HG03439 (cell line): ENCODE data around the gene ZNF512.
A peak's percentile ranks its signal among the peaks of the same experiment; 100 is the strongest.
"Not testable (repeated sequence)": the region's sequence is repeated elsewhere in the genome, so short reads cannot be mapped to it uniquely, and the experiment has no call there.

ENCODE experiments used
- ATAC-seq: cut with Tn5 transposase; IDR thresholded peaks from one replicate; pipeline ENCODE4 v1.9.1; 2021; ENCODE audit warnings: mild to moderate bottlenecking, moderate library complexity; ENCODE audit not compliant: unreplicated experiment

Gene ZNF512

DNA sequence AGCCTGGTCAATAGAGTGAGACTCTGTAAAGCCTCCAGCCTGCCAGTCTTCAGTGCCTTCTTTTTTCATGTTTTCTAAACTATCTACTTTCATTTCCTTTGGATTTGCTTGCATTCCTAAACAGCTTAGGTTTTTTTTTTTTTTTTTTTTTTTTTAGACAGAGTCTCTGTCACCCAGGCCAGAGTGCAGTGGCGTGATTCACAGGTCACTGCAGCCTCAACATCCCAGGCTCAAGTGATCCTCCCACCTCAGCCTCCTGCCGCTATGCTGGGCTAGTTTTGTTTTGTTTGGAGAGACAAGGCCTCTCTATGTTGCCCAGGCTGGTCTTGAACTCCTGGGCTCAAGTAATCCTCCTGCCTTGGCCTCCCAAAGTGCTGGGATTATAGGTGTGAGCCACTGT, 47.4 kb downstream of the ZNF512 start:
- ATAC-seq = not testable (repeated sequence)

DNA sequence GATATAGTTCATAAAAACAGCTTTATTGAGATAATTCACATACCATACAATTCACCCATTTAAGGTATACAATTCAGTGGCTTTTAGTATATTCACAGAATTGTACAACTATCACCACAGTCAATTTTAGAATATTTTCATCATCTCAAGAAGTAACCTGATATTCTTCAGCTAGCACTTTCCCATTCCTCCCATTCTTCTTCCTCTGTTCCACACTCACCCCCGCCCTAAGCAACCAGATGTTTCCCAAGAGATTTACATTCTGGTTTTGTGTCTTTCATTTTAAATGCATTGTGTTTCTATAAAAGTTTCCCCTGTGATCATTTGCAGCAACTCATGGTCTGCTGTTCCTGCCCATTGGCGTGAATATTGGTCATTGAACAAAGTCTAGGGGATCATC, 51.4 kb downstream of the ZNF512 start:
- ATAC-seq = no peak

DNA sequence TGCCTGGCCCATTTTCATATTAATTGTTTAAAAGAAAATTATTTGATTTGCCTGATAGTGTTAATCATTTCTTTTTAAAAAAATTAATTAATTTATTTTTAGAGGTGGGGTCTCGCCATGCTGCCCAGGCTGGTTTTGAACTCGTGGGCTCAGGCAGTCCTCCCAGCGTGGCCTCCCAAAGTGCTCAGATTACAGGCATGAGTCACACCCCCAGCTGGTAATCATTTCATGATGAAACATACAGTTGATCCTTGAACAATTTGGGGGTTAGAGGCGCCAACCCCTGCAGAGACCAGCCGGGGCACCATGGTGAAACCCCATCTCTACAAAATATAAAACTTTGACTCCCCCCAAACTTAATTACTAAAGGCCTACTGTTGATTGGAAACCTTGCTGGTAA, 53.9 kb downstream of the ZNF512 start:
- no peak for ATAC-seq

DNA sequence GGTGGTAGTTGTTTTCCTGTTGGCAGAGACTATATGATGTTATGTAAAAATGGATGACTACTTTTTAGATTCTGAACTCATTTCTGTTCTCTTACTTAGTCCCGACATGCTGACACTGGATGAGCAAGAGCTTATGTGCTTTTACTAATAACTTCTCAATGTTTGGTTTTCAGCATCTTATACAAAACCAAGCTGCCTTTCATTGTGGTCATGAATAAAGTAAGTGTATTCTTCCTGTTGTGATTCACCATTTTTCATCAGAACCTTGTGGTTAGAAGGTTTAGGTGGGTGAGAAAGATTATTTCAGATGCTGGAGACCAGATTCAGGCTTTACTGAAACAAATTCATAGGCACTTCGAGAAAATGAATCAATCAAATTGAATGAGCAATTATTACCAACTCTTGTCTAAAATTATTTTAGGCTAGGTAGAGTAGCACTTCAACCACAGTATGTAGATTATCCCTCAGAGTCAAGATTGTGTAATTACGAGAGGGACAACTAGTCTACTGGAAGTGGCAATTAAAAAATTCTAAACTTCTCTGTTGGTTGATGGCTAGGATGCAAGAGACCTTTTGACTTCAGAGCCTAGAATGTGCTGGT, 55.3 kb downstream of the ZNF512 start:
- no peak for ATAC-seq

DNA sequence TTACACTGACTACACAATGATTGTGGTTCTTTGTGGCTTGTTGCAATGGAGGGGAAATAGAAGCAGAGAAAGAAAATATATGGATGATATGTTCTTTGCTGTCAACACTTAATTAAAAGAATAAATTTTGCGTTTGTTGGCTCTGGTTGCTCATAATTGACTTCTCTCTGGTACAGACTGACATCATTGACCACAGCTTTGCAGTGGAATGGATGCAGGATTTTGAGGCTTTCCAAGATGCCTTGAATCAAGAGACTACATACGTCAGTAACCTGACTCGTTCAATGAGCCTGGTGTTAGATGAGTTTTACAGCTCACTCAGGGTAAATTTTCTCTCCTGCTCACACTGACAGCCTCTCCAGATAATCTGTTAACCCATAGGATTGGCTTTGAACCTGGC, 55.9 kb downstream of the ZNF512 start:
- no peak for ATAC-seq

DNA sequence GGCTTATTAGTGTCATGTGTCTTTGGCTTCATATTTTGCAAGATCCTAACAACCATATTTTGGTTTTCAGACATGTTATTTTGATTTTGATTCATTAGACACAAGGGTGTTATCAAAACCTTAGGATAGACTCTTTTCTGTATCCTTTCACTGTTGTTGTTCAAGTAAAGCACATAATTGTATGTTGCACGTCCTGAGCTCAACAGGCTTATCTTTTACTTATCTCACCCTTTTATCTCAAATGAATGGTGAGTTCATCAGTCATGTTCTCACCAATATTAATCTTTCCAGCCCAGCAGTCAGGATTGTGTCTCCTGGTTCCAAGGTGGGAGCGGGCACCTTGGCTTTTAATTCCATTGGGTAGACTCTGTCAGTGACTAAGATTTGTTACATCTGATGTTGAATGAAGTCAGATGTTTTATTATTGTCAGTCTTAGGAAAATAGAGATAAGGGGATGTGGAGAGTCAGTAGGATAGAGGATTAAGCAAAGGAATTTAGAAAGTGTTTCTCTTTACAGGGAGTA, 57.9 kb downstream of the ZNF512 start:
- no peak for ATAC-seq

DNA sequence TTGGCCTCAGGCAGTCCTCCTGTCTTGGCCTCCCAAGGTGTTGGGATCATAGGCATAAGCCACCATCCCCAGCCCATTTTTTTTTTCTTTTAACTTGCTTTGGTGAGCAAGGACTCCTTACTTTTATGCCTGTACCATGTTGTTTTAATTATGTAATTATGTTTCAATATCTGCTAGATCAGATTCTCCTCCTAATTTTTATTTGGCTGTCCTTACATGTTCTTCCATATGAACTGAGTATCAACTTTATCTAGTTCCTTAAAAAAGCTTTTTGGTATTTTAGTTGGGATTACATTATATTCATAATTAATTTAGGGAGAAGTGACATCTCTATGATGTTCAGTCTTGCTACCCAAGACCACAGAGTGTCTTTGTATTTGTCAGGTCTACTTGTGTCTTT, 62.4 kb downstream of the ZNF512 start:
- ATAC-seq = no peak

DNA sequence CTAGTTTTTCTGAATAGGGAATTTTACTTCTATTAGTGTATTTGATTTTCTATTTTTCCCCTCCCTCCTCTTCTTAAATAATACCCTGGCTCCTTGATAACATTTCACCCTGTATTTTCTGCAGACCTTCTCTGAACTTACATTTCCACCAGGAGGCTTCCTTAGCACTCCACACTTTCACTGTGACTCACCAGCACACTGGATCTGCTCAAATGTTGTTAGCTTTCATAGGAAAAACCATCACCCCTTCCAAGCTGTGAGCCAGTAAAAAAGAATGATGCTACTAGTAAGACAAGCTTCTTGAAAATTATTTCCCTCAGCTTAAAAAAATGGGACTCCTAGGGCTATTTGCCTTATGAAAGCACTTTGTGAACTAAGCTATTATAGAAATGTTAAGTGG, 64.4 kb downstream of the ZNF512 start:
- ATAC-seq = no peak

DNA sequence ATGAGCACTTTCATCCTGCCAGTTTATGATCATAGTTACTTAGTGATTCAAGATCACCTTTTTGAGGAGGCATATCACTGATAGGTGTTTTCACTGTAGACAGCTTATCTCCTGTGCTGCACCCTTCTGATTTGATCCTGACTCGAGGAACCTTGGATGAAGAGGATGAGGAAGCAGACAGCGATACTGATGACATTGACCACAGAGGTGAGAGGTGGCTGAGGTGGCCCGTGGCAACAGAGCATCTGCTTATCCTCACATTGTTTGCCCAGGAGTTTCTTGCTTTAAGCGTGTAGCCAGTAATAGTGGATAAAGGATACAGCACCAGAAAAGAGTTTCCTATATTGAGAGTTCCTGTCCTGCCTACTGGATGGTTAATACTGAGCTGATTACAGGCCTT, 64.9 kb downstream of the ZNF512 start:
- no peak for ATAC-seq

DNA sequence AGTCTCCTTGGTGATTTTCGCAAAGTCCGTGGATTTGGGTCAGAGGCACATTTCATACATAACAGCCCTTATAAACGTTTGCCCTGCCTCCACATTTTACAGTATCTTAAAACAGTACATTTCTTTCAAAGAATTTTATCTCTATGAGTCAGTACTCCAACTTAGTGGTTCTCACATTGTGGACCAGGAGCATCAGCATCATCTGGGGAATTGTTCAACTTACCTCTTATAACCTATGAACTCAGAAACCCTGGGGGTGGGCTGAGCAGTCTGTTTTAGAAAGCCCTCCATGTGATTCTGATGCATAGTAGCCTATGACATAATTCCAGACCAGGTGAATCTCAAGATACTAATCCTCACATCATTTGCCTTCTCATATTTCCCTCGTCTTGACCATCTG, 68.2 kb downstream of the ZNF512 start:
- ATAC-seq = no peak

DNA sequence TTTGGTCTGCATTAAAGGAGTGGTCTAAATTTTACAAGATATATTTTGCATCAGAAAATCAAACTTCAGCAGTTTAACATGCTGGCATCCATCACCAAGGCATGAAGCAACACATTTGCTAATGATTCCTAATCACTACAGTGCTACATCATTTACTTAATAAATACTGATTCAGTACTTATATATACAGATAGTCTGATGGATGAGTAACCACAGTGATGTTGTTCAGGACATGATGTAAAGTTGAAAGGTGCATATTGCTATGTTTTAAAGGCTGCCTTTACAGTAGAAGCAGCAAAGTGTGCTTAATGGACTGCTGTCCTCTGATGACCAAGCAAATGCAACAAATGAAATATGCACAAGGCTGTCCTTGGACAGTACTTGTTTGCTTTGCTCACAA, 69.5 kb downstream of the ZNF512 start:
- no peak for ATAC-seq

DNA sequence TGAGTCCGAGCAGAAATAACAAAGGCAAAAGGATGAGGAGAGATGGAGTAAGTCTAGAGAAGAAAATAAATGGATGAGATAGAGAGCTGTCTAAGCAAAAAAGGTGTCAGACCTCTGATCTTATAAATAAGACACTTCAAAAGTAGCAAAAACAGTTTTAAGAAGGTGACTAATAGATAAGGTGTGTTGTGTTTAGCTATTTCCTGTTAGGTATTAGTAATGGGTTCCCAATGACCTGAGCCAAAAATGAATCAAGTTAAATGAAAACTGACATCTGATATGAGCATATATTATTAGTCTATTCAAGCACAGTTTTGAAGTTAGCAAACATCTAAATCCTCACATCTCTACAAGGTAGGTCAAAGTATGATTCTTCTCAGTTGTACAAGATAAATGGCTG, 69.9 kb downstream of the ZNF512 start:
- ATAC-seq = no peak

DNA sequence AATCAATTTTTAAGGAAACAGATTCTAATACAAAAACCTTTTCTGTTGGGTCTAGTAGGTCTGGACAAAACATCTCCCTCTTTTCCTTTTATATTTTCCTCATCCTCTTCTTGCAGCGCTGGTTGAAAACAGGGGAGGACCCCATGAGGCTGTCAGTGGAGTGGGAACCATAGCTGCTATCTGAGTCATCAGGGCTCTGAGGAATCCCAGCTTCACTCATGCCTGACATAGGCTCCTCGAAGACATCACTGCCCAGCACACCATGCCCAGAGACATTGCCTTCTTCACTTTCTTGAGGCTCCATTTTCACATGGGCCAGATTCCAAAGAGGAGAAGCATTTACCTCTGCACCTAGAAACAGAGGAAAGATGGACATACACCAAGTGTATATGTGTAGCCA, 70.6 kb downstream of the ZNF512 start:
- no peak for ATAC-seq

DNA sequence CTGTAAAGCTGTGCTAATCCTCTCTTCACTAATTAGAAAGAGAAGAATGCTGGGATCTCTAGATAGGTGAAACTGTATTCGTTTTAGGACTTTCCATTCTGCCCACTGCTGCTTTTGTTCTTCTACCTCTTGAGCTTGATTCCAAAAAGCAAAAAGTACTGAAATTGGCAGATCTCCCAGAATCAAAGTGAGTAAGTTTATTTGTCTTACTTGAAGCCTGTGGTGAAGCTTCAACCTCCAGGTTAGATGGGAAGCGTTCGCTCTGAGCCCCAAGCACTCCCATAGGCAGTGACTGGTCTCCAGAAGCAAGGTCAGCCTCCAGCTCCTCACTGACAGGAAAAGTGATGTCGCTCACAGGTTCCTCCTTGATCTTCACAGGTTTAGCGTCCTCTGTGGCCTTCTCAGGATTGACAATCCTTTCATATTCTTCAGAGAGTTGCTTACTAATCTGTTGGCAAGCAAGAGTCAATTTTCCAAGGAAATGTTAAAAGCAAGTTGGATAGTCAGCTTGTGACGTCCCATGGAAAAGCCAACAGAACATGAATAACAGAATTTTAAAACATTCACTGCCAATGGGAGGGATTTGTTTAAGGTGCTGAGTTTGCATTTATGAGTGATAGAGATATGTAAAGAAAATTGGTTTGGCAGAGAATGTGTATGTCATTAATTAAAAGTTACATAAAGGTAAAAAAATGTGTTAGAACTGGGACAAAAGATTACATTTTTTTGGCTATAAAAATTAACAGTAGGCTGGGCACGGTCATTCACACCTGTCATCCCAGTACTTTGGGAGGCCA, 72.5 kb downstream of the ZNF512 start:
- ATAC-seq = no peak

DNA sequence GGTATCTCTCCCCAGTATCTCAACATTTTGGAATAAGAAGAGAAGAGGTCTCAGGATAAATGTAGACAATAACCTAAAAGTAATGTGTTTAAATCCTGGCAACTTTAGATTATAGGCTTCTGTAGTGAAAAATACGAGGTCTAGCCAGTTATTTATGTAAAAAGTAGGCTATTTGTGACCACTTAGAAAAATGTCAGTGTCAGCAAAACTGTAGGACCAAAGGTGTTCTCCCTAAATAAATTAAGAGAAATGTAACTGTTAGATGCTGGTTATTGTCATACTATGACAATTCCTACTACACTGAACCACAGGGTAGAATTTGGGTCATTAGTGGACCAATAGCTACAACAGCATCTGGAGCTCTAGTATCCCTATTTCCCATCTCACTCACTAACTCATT, 78.5 kb downstream of the ZNF512 start:
- no peak for ATAC-seq

DNA sequence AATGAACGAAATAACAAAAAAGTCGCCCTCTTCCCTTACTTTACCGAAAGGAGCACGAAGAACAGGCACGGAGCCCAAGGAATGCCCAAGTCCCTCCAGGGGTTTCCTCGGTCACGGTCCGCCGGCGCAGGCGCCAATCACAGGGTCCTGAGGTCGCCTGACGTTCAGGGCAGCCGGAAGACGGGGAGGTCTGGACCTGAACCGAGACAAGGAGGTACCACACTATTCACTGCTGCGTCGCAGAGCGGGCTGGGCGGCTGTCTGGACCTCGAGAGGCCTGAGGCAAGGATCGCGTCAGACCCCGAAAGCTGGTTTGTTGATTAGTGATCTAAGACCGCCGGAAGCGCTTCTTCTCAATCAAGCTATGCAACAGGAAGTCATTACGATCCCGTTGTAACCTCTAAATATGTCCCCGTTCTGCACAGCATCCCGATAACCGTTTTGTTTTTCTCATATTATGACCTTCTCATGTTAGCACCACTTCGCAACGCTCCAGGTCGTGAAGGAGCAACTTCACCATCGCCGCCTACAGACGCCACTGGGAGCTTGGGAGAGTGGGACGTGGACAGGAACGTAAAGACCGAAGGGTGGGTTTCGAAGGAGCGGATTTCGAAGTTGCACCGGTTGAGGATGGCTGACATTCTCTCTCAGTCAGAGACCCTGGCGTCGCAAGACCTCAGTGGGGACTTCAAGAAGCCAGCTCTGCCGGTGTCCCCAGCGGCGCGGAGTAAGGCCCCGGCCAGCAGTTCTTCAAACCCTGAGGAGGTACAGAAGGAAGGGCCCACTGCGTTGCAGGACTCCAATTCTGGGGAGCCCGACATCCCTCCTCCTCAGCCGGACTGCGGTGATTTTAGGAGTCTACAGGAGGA, 80.7 kb downstream of the ZNF512 start, which contains the start of the genes SLC4A1AP and SUPT7L:
SLC4A1AP (plus strand) TSS at position 605 of the 869 bp plus-strand sequence; CDS start at position 631, 26 bp downstream.
SUPT7L (minus strand) TSS at position 330 of the 869 bp plus-strand sequence. CDS start 1,422 bp downstream, outside the sequence.
- peak; percentile 74 for ATAC-seq

DNA sequence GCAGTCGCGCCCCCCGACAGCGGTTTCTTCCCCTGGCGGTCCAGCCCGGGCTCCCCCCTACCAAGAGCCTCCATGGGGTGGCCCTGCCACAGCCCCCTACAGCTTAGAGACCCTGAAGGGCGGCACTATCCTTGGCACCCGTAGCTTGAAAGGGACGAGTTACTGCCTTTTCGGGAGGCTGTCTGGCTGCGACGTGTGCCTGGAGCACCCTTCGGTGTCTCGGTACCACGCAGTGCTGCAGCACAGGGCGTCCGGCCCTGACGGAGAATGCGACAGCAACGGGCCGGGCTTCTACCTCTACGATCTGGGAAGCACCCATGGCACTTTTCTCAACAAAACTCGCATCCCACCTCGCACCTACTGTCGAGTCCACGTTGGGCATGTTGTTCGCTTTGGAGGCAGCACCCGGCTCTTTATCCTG, 81.3 kb downstream of the ZNF512 start:
- ATAC-seq = peak; percentile 8

DNA sequence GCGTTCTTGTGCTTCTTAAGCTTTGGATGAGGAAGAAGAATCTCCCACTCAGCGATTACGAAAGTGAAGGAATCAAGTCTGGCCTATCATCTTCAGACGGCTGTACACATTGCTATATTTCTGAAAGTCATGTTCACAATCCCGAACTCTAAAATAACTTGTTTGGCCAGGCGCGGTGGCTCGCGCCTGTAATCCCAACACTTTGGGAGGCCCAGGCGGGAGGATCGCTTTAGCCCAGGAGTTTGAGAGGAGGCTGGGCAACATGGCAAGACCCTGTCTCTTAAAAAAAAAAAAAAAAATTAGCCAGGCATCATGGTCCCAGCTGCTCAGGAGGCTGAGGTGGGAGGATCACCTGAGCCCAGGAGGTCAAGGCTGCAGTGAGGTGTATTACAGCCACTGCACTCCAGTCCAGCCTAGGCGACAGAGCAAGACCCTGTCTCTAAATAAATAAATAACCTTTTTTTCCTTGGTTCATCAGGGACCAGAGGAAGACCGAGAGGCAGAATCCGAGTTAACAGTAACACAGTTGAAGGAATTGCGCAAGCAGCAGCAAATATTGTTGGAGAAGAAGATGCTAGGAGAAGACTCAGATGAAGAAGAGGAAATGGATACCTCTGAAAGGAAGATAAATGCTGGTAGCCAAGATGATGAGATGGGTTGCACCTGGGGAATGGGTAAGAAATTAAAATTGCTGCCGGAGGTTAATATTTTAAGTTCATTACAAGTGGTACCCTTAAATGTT, 82.0 kb downstream of the ZNF512 start:
- no peak for ATAC-seq

DNA sequence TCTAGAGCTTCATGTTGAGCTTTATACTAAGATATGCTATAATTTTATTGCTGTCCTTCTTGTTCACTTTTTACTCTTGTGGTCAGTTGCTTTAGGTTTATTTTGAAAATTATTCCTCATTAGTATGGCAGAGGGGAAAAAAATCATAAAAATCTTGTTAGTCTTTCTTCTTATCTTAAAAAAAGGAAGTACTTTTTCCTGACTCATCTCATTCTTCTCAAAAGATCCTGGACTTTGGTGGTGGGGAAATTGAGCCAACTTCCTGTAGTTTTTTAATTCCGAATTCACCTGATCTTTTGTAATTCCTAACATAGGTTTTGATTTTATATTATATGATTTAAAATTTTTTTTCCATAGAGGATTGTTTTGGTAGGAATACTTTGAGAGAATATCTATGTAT, 84.6 kb downstream of the ZNF512 start:
- no peak for ATAC-seq

DNA sequence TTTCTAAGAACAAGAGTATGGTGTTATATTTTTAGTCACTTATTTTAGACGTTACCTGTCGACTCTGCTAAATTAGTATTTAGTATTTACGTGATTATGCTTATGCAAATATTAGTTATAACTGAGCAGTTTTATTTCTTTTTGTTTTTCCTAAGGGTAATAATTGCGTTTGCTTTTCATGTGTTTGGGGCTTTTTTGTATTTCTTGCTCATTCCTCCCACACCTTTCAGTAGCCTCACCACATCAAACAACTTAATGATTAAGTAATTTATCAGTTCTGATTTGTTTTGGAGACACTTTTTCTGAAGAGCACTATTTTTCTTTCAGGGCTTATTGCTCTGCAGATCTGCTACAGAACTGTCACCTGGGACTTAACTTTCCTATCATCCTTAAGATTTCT, 88.4 kb downstream of the ZNF512 start:
- ATAC-seq = no peak
